ENCODE measurements around the gene BACE2.

DNA sequence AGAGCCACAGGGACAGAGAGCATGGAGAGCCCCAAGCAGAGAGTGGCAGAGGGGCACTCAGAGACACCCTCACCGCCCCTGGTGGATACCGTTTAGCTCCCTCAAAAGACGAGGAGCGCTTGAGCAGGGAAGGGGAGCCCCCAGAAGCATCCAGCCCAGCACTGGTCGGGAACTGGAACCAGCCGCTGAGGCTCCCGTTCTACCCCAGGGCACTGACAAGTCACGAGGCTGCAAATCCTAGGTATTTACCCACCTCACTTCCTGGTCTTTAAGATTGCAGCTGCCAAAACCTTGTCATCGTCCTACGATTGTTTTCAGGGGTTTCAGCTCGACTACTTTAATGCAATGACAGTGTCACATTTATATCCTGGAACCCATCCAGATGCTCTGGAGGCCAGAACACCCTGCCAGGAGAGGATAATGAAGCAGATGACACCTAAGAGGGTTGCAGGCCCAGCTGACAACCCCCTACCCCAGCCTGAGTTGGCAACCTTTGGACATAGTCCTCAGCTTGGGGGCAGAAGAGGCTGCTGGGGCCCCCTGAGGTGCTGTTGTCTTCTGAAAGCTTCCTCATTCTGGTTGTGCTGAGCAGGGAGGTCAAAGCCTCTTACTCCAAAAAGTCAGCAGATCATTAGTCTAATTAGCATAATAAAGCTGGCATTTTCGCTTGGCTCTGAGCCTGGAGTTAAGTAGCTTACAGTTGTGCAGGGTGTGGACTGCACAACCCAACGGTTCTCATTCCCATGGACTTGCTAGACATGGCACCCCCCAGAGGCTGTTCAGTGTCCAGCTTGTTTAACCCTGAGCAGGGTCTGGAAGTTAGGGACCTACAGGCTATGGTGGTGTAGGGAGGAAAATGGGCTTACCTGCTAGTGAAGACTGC lies 20.6 kb upstream of the BACE2 start:
- TF ChIP-seq, protein P1, sequence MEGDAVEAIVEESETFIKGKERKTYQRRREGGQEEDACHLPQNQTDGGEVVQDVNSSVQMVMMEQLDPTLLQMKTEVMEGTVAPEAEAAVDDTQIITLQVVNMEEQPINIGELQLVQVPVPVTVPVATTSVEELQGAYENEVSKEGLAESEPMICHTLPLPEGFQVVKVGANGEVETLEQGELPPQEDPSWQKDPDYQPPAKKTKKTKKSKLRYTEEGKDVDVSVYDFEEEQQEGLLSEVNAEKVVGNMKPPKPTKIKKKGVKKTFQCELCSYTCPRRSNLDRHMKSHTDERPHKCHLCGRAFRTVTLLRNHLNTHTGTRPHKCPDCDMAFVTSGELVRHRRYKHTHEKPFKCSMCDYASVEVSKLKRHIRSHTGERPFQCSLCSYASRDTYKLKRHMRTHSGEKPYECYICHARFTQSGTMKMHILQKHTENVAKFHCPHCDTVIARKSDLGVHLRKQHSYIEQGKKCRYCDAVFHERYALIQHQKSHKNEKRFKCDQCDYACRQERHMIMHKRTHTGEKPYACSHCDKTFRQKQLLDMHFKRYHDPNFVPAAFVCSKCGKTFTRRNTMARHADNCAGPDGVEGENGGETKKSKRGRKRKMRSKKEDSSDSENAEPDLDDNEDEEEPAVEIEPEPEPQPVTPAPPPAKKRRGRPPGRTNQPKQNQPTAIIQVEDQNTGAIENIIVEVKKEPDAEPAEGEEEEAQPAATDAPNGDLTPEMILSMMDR (conservative IDR thresholded peaks at IDR 0.05; ENCODE audit: low read length): no peak
- TF ChIP-seq EZH2phosphoT487 (IDR thresholded peaks at IDR 0.05; ENCODE audit: borderline replicate concordance, low read depth, low read length): no peak

Measured in OCI-LY7 (cell line).